H7 (cell line): ENCODE measurements around the gene MGLL. TPM values are rescaled to one million over a fixed set of nuclear protein-coding genes. Genes with fewer than 3 reads are reported as not detected.
A peak's percentile ranks its signal among the peaks of the same experiment; 100 is the strongest.

Experiments
- DNase-seq: peaks from one replicate; pipeline ENCODE4 v3.0.0; 2012
- H3K27me3 ChIP-seq: 2 replicates; pipeline ENCODE4 v1.6.0; 2011; ENCODE audit warnings: mild to moderate bottlenecking, low read length; ENCODE audit not compliant: control insufficient read depth, insufficient read depth
- H3K36me3 ChIP-seq: replicated peaks from 2 replicates; pipeline ENCODE4 v1.5.1; 2011; ENCODE audit warnings: low read length; ENCODE audit not compliant: control insufficient read depth, insufficient read depth
- H3K4me3 ChIP-seq: 2 replicates; pipeline ENCODE4 v1.5.1; 2011; ENCODE audit warnings: low read depth, mild to moderate bottlenecking, control low read depth, low read length, moderate library complexity; ENCODE audit not compliant: insufficient read depth
- total RNA-seq: library from RNA; depleted of rRNA; stranded (reverse); fragments of >200 nt; shearing (Covaris generic); gene quantifications from 2 replicates; pipeline ENCODE4 v1.2.3, GENCODE V29; 2014

Gene MGLL
- total RNA-seq, 1 experiment from 2014 or later = 0.31 TPM

GRCh38 chr3:127794972-127795371, 27.3 kb downstream of the MGLL start:
- no peak for DNase-seq
- H3K36me3 ChIP-seq = no peaks in the 10 kb centered on the region
- H3K27me3 ChIP-seq = no peaks in the 10 kb centered on the region
- H3K4me3 ChIP-seq = no peak overlapping the region

GRCh38 chr3:127794402-127794801, 27.9 kb downstream of the MGLL start:
- no peak overlapping the region for H3K4me3 ChIP-seq
- H3K36me3 ChIP-seq = no peaks in the 10 kb centered on the region
- no peaks in the 10 kb centered on the region for H3K27me3 ChIP-seq
- DNase-seq = no peak

- Histone ChIP-seq H3K27me3 (no peaks in the 10 kb centered on the region), H3K36me3 (no peaks in the 10 kb centered on the region), H3K4me3 (no peak overlapping the region)
- DNase-seq = no peak
Observed at GRCh38 chr3:127792541-127793292, 29.6 kb downstream of the MGLL start.

- Histone ChIP-seq H3K36me3 (no peaks in the 10 kb centered on the region), H3K27me3 (no peaks in the 10 kb centered on the region), H3K4me3 (no peak overlapping the region)
- DNase-seq = peak; percentile 83
Observed at GRCh38 chr3:127791221-127791913, 30.9 kb downstream of the MGLL start.

GRCh38 chr3:127790882-127791183, 31.5 kb downstream of the MGLL start:
- no peak for DNase-seq
- Histone ChIP-seq H3K4me3 (no peak overlapping the region), H3K36me3 (no peaks in the 10 kb centered on the region), H3K27me3 (no peaks in the 10 kb centered on the region)

- Histone ChIP-seq H3K27me3 (no peaks in the 10 kb centered on the region), H3K36me3 (no peaks in the 10 kb centered on the region), H3K4me3 (no peak overlapping the region)
- no peak for DNase-seq
Observed at GRCh38 chr3:127789990-127790881, 32.1 kb downstream of the MGLL start.

GRCh38 chr3:127789051-127789450, 33.3 kb downstream of the MGLL start:
- no peak overlapping the region for H3K4me3 ChIP-seq

GRCh38 chr3:127788451-127788909, 33.8 kb downstream of the MGLL start:
- DNase-seq = no peak
- no peaks in the 10 kb centered on the region for H3K36me3 ChIP-seq
- H3K4me3 ChIP-seq = no peak overlapping the region
- no peaks in the 10 kb centered on the region for H3K27me3 ChIP-seq

More at GRCh38 chr3:127789051-127789450, 33.3 kb downstream of the MGLL start:
- Histone ChIP-seq H3K27me3 (no peaks in the 10 kb centered on the region), H3K36me3 (no peaks in the 10 kb centered on the region)
- no peak for DNase-seq

- Histone ChIP-seq H3K36me3 (no peaks in the 10 kb centered on the region), H3K27me3 (no peaks in the 10 kb centered on the region), H3K4me3 (no peak overlapping the region)
- DNase-seq = no peak
Observed at GRCh38 chr3:127787571-127788365, 34.5 kb downstream of the MGLL start.

GRCh38 chr3:127787071-127787490, 35.2 kb downstream of the MGLL start:
- Histone ChIP-seq H3K4me3 (no peak overlapping the region), H3K27me3 (no peaks in the 10 kb centered on the region), H3K36me3 (no peaks in the 10 kb centered on the region)
- no peak for DNase-seq

GRCh38 chr3:127786353-127787070, 35.8 kb downstream of the MGLL start:
- H3K27me3 ChIP-seq = no peaks in the 10 kb centered on the region
- H3K4me3 ChIP-seq = no peak overlapping the region
- no peak for DNase-seq
- H3K36me3 ChIP-seq = no peaks in the 10 kb centered on the region

GRCh38 chr3:127785711-127786265, 36.5 kb downstream of the MGLL start:
- DNase-seq = no peak
- no peaks in the 10 kb centered on the region for H3K36me3 ChIP-seq
- H3K27me3 ChIP-seq = no peaks in the 10 kb centered on the region
- no peak overlapping the region for H3K4me3 ChIP-seq

GRCh38 chr3:127784865-127785710, 37.2 kb downstream of the MGLL start:
- peak; percentile 57 for DNase-seq
- Histone ChIP-seq H3K36me3 (no peaks in the 10 kb centered on the region), H3K4me3 (no peak overlapping the region), H3K27me3 (no peaks in the 10 kb centered on the region)
